Esophagus (tissue), 2 donors: ENCODE measurements around the gene BCL2. TPM values are rescaled to one million over a fixed set of nuclear protein-coding genes. Genes with fewer than 3 reads are reported as not detected.

Source experiments
- H3K27ac ChIP-seq, 2 donors: one replicate each; pipeline ENCODE4 v1.5.1; 2013; ENCODE audit warnings: low read depth in 2 of 2, mild to moderate bottlenecking in 2 of 2, inconsistent platforms in 1 of 2, low read length in 1 of 2, moderate library complexity in 1 of 2
- H3K27me3 ChIP-seq, 2 donors: one replicate each; pipeline ENCODE4 v1.6.1; 2013; ENCODE audit warnings: low read length in 2 of 2, control low read depth in 1 of 2, mild to moderate bottlenecking in 1 of 2; ENCODE audit not compliant: insufficient read depth in 2 of 2, control insufficient read depth in 1 of 2
- H3K36me3 ChIP-seq, 2 donors: one replicate each; pipeline ENCODE4 v1.6.1; 2013; ENCODE audit warnings: low read length in 1 of 2; ENCODE audit not compliant: control insufficient read depth in 2 of 2, insufficient read depth in 2 of 2
- H3K4me1 ChIP-seq, 2 donors: one replicate each; pipeline ENCODE4 v1.6.1; 2013; ENCODE audit warnings: low read length in 1 of 2; ENCODE audit not compliant: control insufficient read depth in 2 of 2, insufficient read depth in 2 of 2
- H3K4me3 ChIP-seq, 2 donors: one replicate each; pipeline ENCODE4 v1.5.1; 2013; ENCODE audit warnings: low read length in 2 of 2, mild to moderate bottlenecking in 2 of 2, low read depth in 1 of 2, moderate library complexity in 1 of 2
- H3K9me3 ChIP-seq, 2 donors: one replicate each; pipeline ENCODE4 v1.6.1; 2013; ENCODE audit warnings: mild to moderate bottlenecking in 2 of 2, low read depth in 1 of 2, low read length in 1 of 2, moderate library complexity in 1 of 2; ENCODE audit not compliant: control insufficient read depth in 2 of 2, insufficient read depth in 1 of 2
- WGBS, 2 donors: extraction: QIAGEN DNeasy Blood & Tissue Kit; methylation state at CpG; one replicate each; pipeline ENCODE4 v1.1.7; 2013; 5-methylcytosine and 5-hydroxymethylcytosine counted together
- polyA plus RNA-seq, 2 donors: library from polyadenylated mRNA; stranded (reverse); fragments of 200-250 nt; gene quantifications; one replicate each; pipeline ENCODE4 v1.2.3, GENCODE V29; 2013
- donor health status: healthy with polysubstance abuse.
- donor health status: Bipolar disorder and iron deficiency.

BCL2 gene
- polyA plus RNA-seq, 2 donors = 1.3 to 1.9 TPM

DNA sequence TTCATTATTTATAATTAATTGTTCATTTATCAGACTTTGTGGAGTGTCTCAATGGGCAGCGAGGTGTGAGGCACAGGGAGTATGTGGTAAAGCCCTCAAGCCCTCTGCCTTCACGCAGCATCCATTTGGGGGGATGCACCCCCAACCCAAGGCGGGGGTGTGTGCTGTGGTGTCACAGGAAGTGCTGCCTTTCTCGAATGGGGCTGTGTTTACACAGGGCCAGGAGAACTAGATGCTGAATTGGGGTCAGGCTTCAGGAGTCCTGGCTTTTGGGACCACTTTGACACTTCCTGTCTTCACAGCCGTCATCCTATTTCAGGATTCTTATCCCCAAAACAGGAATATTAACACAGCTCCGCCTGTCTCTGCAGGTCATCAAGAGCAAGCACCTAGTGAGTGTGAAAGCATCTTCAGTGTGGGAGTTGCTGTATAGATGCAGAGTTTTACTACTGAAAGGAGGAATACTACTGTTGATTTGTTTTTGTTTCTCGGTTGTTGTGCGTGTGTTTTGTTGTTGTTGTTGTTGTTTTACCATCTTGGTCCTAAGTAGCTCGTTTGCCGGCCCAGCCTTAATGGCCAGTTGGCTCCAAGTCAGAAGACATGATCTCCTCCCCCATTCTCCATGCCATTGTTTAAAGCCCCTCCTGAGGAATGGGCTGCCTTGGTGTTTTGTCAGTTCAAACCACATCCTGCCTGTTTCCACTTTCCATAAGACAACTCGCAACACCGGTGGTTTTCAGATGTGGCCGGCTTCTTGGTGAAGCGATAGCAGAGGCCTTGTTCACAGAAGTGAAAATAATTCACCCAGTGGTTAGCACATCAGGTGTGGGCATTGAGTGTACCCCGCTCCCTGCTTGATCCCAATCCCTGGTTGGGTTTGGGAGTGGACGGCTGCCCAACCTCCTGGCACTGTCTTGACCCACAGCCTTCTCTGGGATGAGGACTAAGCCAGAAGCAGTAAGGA is 221.3 kb downstream of the BCL2 start:
- Histone ChIP-seq H3K27ac (no peak overlapping the region), H3K36me3 (no peaks in the 10 kb centered on the region), H3K9me3 (no peaks in the 10 kb centered on the region), H3K4me3 (no peak overlapping the region), H3K4me1 (peaks cover 0 to 3% of the 10 kb centered on the region in 2 donors), H3K27me3 (no peaks in the 10 kb centered on the region)
- WGBS, 2 donors = 71 to 76% methylated on average over 16 of the region's 16 CpGs

DNA sequence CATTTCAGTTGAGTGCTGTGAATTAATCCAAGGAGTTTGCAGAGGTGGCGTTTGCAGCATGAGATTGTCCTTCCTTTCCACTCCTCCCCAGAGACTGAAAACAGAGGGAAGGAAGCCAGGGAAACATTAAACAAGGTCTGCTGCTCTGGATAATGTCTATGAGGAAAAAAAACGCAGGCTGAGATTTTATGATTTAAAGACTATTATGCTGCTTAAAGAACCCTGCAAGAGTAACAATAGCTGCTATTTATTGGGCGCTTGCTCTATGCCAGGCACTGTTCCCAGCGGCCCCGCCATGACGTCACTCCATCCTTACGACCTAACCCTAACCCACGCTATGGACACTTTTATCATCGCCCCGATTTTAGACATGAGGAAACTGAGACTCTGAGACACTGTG is 222.4 kb downstream of the BCL2 start:
- no peak overlapping the region for H3K4me3 ChIP-seq
- H3K27ac ChIP-seq = no peak overlapping the region
- no peaks in the 10 kb centered on the region for H3K27me3 ChIP-seq
- H3K36me3 ChIP-seq = no peaks in the 10 kb centered on the region
- H3K9me3 ChIP-seq = no peaks in the 10 kb centered on the region
- 58 to 65% methylated on average over 10 of the region's 10 CpGs for WGBS, 2 donors
- H3K4me1 ChIP-seq = peaks cover 0 to 3% of the 10 kb centered on the region in 2 donors

GRCh38 chr18:63096327-63096874 is 223.2 kb downstream of the BCL2 start:
- WGBS, 2 donors = 68 to 80% methylated on average over 2 of the region's 2 CpGs
- H3K27ac ChIP-seq = no peak overlapping the region
- no peaks in the 10 kb centered on the region for H3K36me3 ChIP-seq
- H3K9me3 ChIP-seq = peaks cover 0 to 6% of the 10 kb centered on the region in 2 donors
- no peaks in the 10 kb centered on the region for H3K27me3 ChIP-seq
- H3K4me3 ChIP-seq = no peak overlapping the region
- H3K4me1 ChIP-seq = peaks cover 0 to 8% of the 10 kb centered on the region in 2 donors

DNA sequence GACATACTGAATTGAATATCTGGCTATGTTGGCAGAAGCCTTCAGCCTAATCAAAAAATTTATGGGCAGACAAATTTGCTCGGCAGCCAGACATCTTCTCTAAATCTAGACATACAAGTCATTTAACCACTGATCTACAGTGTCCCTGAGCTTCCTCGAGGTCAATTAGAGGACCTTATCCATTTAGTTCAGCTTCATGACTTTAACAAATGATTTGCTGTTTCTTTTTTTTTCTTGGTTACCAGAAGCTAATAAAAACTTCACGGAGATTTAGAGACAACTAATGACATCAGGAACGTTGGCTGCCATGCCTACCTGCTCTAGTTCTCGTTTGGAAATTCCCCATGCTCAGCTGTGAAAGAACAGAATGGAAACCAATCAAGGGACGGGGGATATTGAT is 223.8 kb downstream of the BCL2 start:
- H3K27me3 ChIP-seq = no peaks in the 10 kb centered on the region
- 61 to 63% methylated on average over 6 of the region's 6 CpGs for WGBS, 2 donors
- H3K27ac ChIP-seq = no peak overlapping the region
- H3K4me1 ChIP-seq = peaks cover 0 to 8% of the 10 kb centered on the region in 2 donors
- no peak overlapping the region for H3K4me3 ChIP-seq
- H3K9me3 ChIP-seq = peaks cover 0 to 6% of the 10 kb centered on the region in 2 donors
- no peaks in the 10 kb centered on the region for H3K36me3 ChIP-seq

- H3K4me1 ChIP-seq = peaks cover 0 to 5% of the 10 kb centered on the region in 2 donors
- WGBS, 2 donors = 98 to 99% methylated on average over 4 of the region's 4 CpGs
- no peaks in the 10 kb centered on the region for H3K36me3 ChIP-seq
- H3K9me3 ChIP-seq = peaks cover 0 to 6% of the 10 kb centered on the region in 2 donors
- H3K27ac ChIP-seq = no peak overlapping the region
- no peak overlapping the region for H3K4me3 ChIP-seq
- H3K27me3 ChIP-seq = no peaks in the 10 kb centered on the region
Observed at GRCh38 chr18:63091671-63092364, 227.8 kb downstream of the BCL2 start.

DNA sequence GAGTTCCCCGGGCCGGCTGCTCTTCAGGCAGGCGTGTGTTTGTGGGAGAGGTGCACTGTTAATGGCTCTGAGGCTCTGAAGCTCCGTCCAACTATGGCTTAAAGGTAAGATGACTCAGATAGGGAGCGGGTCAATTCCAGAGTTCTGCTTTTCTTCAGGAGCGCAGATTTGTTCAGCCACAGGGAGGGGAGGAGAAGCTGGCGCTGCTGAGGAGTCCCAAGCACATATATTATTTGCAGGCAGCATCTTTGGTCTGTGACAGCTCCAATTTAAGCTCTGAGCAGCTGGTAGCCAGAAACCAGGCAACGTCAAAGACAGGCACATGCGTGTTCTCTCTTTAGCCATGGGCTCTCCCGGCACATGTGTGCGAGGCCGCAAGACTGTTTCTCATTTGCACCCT is 229.2 kb downstream of the BCL2 start:
- 48 to 60% methylated on average over 12 of the region's 12 CpGs for WGBS, 2 donors
- Histone ChIP-seq H3K36me3 (no peaks in the 10 kb centered on the region), H3K9me3 (peaks cover 0 to 6% of the 10 kb centered on the region in 2 donors), H3K4me1 (peaks cover 0 to 5% of the 10 kb centered on the region in 2 donors), H3K4me3 (no peak overlapping the region), H3K27ac (no peak overlapping the region), H3K27me3 (no peaks in the 10 kb centered on the region)

DNA sequence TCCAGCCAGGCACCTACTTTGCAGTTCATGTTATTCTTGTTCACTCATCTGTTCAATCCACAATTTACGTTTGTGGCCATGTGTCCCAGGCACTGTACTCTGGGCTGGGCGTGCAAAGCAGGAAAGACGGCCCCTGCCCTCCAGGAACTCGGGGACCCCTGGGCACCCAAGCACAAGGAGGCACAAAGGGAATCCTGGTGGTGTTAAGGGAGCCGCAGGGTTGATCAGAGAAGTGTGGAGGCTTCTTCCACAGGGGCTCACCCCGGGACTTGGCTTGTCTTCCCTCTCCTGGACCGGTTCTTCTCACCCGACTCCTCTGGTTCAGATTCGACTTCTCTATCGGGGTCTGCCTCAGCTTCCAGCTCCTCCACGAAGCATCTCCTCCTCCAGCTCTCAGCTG is 230.5 kb downstream of the BCL2 start:
- Histone ChIP-seq H3K9me3 (peaks cover 0 to 6% of the 10 kb centered on the region in 2 donors), H3K4me3 (no peak overlapping the region), H3K27ac (no peak overlapping the region), H3K27me3 (no peaks in the 10 kb centered on the region), H3K36me3 (no peaks in the 10 kb centered on the region), H3K4me1 (peaks cover 0 to 5% of the 10 kb centered on the region in 2 donors)
- 89% methylated on average over 11 of the region's 11 CpGs for WGBS, 2 donors

- H3K36me3 ChIP-seq = no peaks in the 10 kb centered on the region
- 78 to 85% methylated on average over 7 of the region's 7 CpGs for WGBS, 2 donors
- H3K27ac ChIP-seq = no peak overlapping the region
- peaks cover 0 to 6% of the 10 kb centered on the region in 2 donors for H3K9me3 ChIP-seq
- no peaks in the 10 kb centered on the region for H3K27me3 ChIP-seq
- H3K4me3 ChIP-seq = no peak overlapping the region
- peaks cover 0 to 5% of the 10 kb centered on the region in 2 donors for H3K4me1 ChIP-seq
Observed at GRCh38 chr18:63088262-63088661, 231.3 kb downstream of the BCL2 start.

- no peak overlapping the region for H3K27ac ChIP-seq
- peaks cover 0 to 6% of the 10 kb centered on the region in 2 donors for H3K9me3 ChIP-seq
- WGBS, 2 donors = 77 to 82% methylated on average over 10 of the region's 10 CpGs
- no peaks in the 10 kb centered on the region for H3K27me3 ChIP-seq
- no peak overlapping the region for H3K4me3 ChIP-seq
- no peaks in the 10 kb centered on the region for H3K36me3 ChIP-seq
- H3K4me1 ChIP-seq = peaks cover 0 to 5% of the 10 kb centered on the region in 2 donors
Observed at GRCh38 chr18:63087421-63088230, 231.9 kb downstream of the BCL2 start.
